ENCODE results near the gene C12orf57. TPM values are rescaled to one million over a fixed set of nuclear protein-coding genes. Genes with fewer than 3 reads are reported as not detected.

The C12orf57 gene
- total and polyA plus RNA-seq, 2 of the 13 experiments (the other 11 are each of a cell fraction or from before 2014, with no cell fraction given): 84.0 to 287 TPM

DNA sequence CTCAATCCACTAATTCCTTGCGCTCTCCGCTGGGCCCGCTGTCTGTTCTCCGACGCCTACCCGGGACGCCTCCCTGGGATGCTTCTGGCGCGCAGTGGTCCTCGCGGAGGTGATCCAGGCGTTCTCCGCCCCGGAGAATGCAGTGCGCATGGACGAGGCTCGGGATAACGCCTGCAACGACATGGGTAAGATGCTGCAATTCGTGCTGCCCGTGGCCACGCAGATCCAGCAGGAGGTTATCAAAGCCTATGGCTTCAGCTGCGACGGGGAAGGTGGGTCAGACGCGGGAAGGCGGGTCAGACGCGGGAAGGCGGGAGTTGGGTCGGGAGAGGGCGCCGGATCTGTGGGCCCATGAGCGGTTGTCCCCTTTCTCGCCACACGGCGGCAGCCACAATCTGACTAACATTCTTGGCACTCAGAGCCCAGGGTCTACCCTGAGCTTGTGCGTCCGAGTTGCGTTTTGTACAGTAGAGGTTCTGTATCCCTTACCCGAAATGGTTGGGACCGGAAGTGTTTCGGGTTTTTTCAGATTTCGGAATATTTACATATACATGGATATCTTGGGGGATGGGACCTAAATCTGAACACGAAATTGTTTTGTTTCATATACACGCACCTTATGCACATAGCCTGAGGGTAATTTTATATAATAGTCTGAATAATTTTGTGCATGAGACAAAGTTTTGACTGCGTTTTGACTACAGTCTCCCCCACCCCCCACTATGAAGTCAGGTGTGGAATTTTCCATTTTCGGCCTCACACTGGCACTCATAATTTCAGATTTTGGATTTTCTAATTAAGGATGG lies 762 bp downstream of the C12orf57 start (continued):
- TF ChIP-seq, protein P1, sequence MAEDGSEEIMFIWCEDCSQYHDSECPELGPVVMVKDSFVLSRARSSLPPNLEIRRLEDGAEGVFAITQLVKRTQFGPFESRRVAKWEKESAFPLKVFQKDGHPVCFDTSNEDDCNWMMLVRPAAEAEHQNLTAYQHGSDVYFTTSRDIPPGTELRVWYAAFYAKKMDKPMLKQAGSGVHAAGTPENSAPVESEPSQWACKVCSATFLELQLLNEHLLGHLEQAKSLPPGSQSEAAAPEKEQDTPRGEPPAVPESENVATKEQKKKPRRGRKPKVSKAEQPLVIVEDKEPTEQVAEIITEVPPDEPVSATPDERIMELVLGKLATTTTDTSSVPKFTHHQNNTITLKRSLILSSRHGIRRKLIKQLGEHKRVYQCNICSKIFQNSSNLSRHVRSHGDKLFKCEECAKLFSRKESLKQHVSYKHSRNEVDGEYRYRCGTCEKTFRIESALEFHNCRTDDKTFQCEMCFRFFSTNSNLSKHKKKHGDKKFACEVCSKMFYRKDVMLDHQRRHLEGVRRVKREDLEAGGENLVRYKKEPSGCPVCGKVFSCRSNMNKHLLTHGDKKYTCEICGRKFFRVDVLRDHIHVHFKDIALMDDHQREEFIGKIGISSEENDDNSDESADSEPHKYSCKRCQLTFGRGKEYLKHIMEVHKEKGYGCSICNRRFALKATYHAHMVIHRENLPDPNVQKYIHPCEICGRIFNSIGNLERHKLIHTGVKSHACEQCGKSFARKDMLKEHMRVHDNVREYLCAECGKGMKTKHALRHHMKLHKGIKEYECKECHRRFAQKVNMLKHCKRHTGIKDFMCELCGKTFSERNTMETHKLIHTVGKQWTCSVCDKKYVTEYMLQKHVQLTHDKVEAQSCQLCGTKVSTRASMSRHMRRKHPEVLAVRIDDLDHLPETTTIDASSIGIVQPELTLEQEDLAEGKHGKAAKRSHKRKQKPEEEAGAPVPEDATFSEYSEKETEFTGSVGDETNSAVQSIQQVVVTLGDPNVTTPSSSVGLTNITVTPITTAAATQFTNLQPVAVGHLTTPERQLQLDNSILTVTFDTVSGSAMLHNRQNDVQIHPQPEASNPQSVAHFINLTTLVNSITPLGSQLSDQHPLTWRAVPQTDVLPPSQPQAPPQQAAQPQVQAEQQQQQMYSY (CRISPR knock-in tag; IDR thresholded peaks at IDR 0.05): 0 out of 2 replicates have a peak, but pooled peaks have one; percentile 33
- TF ChIP-seq GFI1 (CRISPR knock-in tag; IDR thresholded peaks at IDR 0.05; ENCODE audit: borderline replicate concordance) (no peak), POLR2G (IDR thresholded peaks at IDR 0.05; ENCODE audit: low read depth, low read length) (no peak), ZNF777 (CRISPR knock-in tag; IDR thresholded peaks at IDR 0.05) (peak; percentile 80), KDM2A (CRISPR knock-in tag; IDR thresholded peaks at IDR 0.05; ENCODE audit: borderline replicate concordance, low read depth) (peak; percentile 43; the same call in 1 of the 2 replicates), ARHGAP35 (CRISPR knock-in tag; IDR thresholded peaks at IDR 0.05; ENCODE audit: borderline replicate concordance) (peak; percentile 33; the same call in 1 of the 2 replicates), TAF15 (IDR thresholded peaks at IDR 0.05; ENCODE audit: low read depth, low read length, poor library complexity, severe bottlenecking) (peak; percentile 5)
- TF ChIP-seq, protein P2, sequence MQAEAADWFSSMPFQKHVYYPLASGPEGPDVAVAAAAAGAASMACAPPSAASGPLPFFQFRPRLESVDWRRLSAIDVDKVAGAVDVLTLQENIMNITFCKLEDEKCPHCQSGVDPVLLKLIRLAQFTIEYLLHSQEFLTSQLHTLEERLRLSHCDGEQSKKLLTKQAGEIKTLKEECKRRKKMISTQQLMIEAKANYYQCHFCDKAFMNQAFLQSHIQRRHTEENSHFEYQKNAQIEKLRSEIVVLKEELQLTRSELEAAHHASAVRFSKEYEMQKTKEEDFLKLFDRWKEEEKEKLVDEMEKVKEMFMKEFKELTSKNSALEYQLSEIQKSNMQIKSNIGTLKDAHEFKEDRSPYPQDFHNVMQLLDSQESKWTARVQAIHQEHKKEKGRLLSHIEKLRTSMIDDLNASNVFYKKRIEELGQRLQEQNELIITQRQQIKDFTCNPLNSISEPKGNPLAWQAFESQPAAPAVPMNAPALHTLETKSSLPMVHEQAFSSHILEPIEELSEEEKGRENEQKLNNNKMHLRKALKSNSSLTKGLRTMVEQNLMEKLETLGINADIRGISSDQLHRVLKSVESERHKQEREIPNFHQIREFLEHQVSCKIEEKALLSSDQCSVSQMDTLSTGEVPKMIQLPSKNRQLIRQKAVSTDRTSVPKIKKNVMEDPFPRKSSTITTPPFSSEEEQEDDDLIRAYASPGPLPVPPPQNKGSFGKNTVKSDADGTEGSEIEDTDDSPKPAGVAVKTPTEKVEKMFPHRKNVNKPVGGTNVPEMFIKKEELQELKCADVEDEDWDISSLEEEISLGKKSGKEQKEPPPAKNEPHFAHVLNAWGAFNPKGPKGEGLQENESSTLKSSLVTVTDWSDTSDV (CRISPR knock-in tag; IDR thresholded peaks at IDR 0.05): no peak
- TF ChIP-seq, protein P3, sequence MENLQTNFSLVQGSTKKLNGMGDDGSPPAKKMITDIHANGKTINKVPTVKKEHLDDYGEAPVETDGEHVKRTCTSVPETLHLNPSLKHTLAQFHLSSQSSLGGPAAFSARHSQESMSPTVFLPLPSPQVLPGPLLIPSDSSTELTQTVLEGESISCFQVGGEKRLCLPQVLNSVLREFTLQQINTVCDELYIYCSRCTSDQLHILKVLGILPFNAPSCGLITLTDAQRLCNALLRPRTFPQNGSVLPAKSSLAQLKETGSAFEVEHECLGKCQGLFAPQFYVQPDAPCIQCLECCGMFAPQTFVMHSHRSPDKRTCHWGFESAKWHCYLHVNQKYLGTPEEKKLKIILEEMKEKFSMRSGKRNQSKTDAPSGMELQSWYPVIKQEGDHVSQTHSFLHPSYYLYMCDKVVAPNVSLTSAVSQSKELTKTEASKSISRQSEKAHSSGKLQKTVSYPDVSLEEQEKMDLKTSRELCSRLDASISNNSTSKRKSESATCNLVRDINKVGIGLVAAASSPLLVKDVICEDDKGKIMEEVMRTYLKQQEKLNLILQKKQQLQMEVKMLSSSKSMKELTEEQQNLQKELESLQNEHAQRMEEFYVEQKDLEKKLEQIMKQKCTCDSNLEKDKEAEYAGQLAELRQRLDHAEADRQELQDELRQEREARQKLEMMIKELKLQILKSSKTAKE (CRISPR knock-in tag; IDR thresholded peaks at IDR 0.05; ENCODE audit: borderline replicate concordance): peak; percentile 67; the same call in 1 of the 2 replicates
- TF ChIP-seq, protein P4, sequence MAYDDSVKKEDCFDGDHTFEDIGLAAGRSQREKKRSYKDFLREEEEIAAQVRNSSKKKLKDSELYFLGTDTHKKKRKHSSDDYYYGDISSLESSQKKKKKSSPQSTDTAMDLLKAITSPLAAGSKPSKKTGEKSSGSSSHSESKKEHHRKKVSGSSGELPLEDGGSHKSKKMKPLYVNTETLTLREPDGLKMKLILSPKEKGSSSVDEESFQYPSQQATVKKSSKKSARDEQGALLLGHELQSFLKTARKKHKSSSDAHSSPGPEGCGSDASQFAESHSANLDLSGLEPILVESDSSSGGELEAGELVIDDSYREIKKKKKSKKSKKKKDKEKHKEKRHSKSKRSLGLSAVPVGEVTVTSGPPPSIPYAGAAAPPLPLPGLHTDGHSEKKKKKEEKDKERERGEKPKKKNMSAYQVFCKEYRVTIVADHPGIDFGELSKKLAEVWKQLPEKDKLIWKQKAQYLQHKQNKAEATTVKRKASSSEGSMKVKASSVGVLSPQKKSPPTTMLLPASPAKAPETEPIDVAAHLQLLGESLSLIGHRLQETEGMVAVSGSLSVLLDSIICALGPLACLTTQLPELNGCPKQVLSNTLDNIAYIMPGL (CRISPR knock-in tag; IDR thresholded peaks at IDR 0.05; ENCODE audit: borderline replicate concordance in 1 of 2, low read depth in 1 of 2): peak; percentile 86 to 89
- TF ChIP-seq, protein P5, sequence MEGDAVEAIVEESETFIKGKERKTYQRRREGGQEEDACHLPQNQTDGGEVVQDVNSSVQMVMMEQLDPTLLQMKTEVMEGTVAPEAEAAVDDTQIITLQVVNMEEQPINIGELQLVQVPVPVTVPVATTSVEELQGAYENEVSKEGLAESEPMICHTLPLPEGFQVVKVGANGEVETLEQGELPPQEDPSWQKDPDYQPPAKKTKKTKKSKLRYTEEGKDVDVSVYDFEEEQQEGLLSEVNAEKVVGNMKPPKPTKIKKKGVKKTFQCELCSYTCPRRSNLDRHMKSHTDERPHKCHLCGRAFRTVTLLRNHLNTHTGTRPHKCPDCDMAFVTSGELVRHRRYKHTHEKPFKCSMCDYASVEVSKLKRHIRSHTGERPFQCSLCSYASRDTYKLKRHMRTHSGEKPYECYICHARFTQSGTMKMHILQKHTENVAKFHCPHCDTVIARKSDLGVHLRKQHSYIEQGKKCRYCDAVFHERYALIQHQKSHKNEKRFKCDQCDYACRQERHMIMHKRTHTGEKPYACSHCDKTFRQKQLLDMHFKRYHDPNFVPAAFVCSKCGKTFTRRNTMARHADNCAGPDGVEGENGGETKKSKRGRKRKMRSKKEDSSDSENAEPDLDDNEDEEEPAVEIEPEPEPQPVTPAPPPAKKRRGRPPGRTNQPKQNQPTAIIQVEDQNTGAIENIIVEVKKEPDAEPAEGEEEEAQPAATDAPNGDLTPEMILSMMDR (CRISPR knock-in tag; IDR thresholded peaks at IDR 0.05): peak; percentile 96
- TF ChIP-seq, protein P6, sequence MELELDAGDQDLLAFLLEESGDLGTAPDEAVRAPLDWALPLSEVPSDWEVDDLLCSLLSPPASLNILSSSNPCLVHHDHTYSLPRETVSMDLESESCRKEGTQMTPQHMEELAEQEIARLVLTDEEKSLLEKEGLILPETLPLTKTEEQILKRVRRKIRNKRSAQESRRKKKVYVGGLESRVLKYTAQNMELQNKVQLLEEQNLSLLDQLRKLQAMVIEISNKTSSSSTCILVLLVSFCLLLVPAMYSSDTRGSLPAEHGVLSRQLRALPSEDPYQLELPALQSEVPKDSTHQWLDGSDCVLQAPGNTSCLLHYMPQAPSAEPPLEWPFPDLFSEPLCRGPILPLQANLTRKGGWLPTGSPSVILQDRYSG (CRISPR knock-in tag; IDR thresholded peaks at IDR 0.05): 0 out of 2 replicates have a peak, but pooled peaks have one; percentile 53
